ENCODE measurements around the gene DNAH1.

Gene DNAH1

GRCh38 chr3:52343946-52344600, 28.0 kb downstream of the DNAH1 start:
- no peak for DNase-seq

GRCh38 chr3:52345521-52346109, 29.5 kb downstream of the DNAH1 start:
- DNase-seq, result no peak

DNA sequence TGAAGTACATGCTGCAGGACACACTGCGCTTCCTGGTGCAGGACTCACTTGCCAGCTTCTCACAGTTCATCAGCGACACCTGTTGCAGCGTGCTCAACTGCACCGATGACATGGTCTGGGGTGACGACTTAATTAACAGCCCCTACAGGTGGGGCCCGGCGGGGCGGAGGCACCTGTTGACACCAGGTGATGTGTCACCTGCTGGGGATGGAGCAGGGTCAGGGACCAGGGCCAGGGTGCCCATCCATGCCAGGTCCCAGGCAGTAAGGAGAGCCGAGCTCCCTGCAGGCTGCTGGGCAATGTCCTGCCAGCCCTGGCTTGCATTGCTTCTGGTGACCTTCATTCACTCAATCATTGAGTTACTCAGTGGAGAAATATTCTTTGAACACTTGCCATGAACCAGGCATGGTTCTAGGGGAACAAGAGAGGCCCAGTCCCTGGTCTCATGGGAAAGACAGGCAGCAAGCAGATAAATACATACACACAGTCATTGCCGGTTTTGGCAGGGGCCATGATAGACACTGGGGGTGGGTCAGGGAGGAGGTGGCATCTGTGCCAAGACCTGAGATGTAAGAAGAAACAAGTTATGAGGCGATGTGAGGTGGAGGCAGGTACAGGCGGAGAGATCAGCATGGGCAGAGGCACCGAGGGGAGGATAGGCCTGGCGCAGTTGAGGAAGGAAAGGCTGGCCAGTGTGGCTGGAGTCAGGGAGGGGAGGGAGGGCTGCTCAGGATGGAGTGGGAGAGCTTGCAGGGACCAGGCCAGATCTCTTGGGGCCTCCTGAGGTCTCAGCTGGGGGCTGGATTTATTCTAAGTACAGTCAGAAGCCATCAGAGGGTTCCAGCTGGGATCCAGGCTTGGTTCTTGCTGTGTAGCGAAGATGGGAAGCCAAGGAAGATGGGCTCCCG, 30.8 kb downstream of the DNAH1 start:
- no peak for DNase-seq

- no peak for DNase-seq
Observed at GRCh38 chr3:52347716-52348635, 31.9 kb downstream of the DNAH1 start.

DNA sequence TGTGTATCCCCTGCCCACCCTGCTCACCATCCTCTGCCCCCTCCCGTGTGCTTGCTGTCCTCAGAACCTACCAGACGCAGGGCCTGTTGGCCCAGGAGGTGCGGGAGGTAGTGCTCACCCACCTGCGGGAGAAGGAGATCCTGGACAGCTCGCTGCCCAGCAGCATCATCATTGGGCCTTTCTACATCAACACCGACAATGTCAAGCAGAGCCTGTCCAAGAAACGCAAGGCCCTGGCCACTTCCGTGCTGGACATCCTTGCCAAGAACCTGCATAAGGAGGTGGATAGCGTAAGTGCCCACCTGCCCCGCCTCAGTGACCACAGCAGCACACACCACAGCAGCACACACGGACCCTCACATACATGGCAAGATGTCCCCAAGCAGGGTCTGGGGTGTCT, 33.0 kb downstream of the DNAH1 start:
- no peak for DNase-seq

DNA sequence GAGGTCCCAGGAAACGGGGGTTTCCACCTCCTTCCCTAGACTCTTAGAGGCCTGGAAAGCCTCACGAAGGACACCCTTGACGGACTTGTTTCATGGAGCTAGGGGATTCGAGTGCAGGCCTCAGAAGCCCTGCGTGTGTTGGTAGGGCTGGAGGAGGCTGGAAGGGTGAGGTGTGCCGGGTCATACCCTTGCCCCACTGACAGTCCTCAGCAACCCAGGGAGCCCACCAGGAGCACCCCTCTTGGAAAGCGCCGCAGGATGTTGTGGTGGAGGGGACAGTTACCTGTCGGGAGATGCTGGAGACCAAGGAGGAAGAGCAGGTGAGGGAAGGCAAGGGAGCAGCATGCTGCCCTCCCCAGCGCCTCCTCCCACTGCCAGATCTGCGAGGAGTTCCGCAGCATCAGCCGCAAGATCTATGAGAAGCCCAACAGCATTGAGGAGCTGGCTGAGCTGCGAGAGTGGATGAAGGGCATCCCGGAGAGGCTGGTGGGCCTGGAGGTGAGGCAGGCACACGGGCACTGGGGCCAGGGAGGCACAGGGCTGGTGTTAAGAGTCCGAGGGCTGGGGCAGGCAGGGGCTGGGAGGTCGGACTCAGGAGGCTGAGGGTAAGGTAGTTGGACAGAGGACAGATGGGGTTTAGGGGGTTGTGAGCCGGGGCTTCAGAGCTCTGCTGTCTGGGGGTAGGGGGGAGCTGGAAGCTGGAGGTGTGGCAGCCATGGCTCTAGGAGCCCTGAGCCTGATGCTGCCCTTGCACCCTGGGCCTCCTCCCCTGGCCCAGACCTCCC, 33.7 kb downstream of the DNAH1 start:
- DNase-seq, result no peak

DNA sequence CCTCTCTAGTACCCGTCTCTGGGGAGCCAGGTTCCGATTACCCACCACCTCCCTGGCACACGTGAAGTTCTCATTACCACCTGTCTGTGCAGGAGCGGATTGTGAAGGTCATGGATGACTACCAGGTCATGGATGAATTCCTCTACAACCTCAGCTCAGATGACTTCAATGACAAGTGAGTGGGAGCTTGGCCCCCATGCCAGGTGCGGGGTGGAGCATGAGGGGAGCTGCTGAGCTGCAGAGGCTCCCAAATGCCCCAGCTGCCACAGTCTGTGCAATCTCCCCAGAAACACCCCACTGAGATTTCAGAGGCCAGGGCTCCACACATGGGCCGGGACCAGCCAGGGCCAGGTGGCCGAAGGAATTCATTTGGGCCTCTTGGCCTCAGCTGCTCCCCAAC, 34.3 kb downstream of the DNAH1 start:
- DNase-seq, result no peak

GRCh38 chr3:52350981-52351761, 35.1 kb downstream of the DNAH1 start:
- no peak for DNase-seq

DNA sequence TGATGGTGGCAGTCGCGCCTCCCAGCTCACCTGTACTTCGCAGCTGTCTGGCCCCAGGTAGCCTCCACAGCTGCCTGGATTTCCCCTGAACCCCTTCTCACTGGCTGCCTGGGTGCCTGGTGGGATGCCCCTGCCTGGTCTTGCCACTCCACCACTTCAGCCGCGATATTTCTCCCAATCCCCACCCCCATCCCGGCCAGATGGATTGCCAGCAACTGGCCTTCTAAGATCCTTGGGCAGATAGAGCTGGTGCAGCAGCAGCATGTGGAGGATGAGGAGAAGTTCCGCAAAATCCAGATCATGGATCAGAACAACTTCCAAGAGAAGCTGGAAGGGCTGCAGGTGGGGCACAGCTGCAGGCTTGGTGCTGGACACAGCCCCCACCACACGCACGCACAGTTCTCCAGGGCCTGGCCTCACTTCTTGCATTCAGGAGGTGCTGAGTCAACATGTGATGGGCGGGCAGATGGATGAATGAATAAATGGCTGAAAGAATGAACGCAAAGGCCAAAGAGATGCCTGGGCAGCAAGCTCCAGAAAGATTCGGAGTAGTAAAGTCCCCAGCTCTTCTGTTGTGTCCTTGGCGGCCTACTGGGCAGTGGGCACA, 35.7 kb downstream of the DNAH1 start:
- DNase-seq, result no peak

DNA sequence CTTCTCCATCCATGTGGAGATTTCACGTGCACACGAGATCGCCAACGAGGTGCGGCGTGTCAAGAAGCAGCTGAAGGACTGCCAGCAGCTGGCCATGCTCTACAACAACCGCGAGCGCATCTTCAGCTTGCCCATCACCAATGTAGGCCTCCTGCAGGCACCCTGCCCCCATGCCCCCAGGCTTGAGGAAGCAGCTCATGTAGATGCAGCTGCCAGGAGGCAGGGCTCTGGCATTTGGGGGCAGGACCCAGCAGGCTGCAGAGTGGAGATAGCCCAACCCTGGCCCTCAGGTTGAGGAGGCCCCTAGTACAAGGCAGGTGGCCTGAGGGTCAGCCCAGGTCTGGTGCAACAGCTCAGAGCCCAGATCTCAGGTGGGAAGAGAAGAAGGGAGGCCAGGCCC, 36.4 kb downstream of the DNAH1 start:
- DNase-seq, result no peak

DNA sequence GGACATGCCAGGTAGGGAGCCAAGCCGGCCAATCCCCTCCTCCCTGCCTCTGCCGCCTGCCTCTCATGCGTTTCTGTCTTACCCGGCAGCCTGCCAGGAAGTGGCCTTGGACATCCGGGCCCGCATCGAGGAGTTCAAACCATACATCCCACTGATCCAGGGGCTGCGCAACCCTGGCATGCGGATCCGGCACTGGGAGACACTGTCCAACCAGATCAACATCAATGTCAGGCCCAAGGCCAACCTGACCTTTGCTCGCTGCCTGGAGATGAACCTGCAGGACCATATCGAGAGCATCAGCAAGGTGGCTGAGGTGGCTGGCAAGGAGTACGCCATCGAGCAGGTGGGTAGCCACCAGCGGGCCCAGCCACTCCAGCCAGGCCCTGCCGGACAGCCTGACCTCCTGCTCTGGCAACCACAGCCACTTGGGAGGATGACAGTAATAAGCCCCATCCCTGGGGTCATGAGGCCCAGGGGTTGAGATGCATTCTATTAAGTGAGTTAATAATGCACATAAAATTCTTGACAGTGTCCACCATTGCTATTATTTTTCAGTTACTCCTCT, 37.3 kb downstream of the DNAH1 start:
- DNase-seq, result no peak

DNA sequence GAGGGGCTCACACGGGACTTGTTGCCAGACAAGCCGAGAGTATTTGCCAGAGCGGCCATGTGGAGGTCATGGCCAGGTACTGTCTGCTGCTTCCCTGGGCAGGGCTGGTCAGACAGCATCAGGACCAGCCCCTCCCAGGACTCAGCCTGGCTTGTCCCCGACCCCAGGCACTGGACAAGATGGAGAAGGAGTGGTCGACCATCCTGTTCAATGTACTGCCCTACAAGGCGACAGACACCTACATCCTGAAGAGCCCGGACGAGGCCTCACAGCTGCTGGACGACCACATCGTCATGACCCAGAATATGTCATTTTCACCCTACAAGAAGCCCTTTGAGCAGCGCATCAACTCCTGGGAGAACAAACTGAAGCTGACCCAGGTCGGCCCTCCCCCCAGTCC, 38.6 kb downstream of the DNAH1 start:
- no peak for DNase-seq

- no peak for DNase-seq
Observed at GRCh38 chr3:52355526-52355925, 39.4 kb downstream of the DNAH1 start.

GRCh38 chr3:52356126-52356525, 40.0 kb downstream of the DNAH1 start:
- DNase-seq, result no peak

DNA sequence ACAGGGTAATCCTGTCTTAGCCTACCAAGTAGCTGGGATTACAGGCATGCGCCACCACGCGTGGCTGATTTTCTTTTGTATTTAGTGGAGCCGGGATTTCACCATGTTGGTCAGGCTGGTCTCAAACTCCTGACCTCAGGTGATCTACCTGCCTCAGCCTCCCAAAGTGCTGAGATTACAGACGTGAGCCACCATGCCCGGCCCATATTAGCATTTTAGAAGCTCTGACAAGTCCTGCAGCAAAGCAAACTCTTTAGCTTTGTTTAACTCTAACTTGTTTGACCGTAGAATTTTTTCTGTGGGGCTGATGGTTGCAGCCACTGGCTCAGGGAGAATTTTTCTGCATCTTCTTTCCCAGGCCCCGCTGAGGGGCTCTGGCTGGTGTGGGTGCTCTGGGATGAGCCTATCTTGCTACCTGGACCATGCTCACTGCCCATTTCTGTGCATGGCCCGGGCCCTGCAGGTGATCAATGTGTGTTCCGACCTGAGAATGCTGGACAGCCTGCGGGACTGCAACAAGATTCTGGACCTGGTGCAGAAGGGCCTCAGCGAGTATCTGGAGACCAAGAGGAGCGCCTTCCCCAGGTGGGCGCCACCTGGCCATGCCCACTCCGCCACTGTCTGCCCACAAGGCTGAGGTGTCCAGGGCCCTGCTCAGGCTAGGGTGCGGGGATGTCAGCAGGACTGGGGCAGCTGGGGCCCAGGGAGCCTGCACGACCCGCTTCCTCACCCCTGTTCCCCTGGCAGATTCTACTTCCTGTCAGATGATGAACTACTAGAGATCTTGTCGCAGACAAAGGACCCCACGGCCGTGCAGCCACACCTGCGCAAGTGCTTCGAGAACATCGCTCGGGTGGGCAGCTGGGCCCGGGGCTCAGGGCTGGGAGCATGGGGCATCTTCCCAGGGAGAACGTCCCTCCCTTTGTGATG, 41.3 kb downstream of the DNAH1 start:
- no peak for DNase-seq

DNA sequence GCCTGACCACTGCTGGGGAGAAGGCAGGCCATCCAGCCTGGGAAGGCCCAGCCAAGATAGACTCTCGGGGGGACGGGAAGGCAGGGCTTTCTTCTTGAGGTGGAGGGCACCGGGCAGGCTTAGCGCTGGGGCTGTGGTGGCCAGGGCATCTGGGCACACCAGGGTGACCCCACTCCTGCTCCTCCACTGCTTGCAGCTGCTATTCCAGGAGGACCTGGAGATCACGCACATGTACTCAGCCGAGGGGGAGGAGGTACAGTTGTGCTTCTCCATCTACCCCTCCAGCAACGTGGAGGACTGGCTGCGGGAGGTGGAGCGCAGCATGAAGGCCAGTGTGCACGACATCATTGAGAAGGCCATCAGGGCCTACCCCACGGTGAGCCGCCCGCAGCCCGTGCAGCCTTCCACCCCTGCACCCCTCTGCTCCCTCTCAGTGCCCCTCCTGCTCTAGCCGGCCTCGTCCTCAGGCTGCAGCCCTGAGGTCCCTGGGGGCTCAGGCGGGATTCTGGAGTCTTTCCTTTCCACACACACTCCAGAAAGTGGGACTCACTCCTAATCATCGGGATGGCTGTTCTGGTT, 42.3 kb downstream of the DNAH1 start:
- DNase-seq, result no peak

GRCh38 chr3:52359116-52359855, 43.2 kb downstream of the DNAH1 start:
- DNase-seq, result no peak

- DNase-seq, result no peak
Observed at GRCh38 chr3:52361011-52361410, 44.9 kb downstream of the DNAH1 start.
